SK-N-SH (cell line): Measurements from ENCODE around the gene ERC1. TPM values are rescaled to one million over a fixed set of nuclear protein-coding genes. Genes with fewer than 3 reads are reported as not detected.

Source experiments
- CTCF ChIA-PET: fragments of 300-600, 350-600 bp; formaldehyde crosslinking; extraction: SDS; loops from one replicate; lab custom pipeline; 2021; lab: Yijun Ruan, JAX
- POLR2A ChIA-PET: fragments of 350-600 bp; sonication (Branson Sonifier 250); formaldehyde crosslinking; extraction: SDS; loops from one replicate; lab custom pipeline; 2020; ENCODE audit warnings: antibody characterized with exemption, inconsistent platforms; lab: Yijun Ruan, JAX
- DNase-seq: peaks from one replicate; pipeline ENCODE4 v3.0.0; 2012
- H2AFZ ChIP-seq: fragments of 200-600 bp; sonication (generic); 2 replicates; pipeline ENCODE4 v1.8.1; 2016; ENCODE audit warnings: antibody characterized with exemption, mild to moderate bottlenecking, low read depth
- H3F3A ChIP-seq: fragments of 200-600 bp; sonication (generic); replicated peaks from 2 replicates; pipeline ENCODE3; 2016; ENCODE audit warnings: antibody characterized with exemption, mild to moderate bottlenecking; ENCODE audit not compliant: insufficient read depth
- H3K27ac ChIP-seq, 2 experiments: fragments of 200-500 bp in 1 of 2; fragments of 200-600 bp in 1 of 2; sonication (Bioruptor generic) in 1 of 2; sonication (generic), shearing (Covaris generic) in 1 of 2; 2 replicates each; pipeline versions ENCODE4 v1.5.1 to v1.6.1; 2014 to 2016; ENCODE audit warnings: low read depth in 2 of 2, inconsistent platforms in 1 of 2, low read length in 1 of 2, mild to moderate bottlenecking in 1 of 2, mixed read lengths in 1 of 2
- H3K27me3 ChIP-seq: fragments of 200-600 bp; sonication (generic), shearing (Covaris generic); 2 replicates; pipeline ENCODE4 v1.6.1; 2016; ENCODE audit warnings: mixed run types; ENCODE audit not compliant: insufficient read depth
- H3K36me3 ChIP-seq, 2 experiments: fragments of 200-500 bp in 1 of 2; fragments of 200-600 bp in 1 of 2; sonication (Bioruptor generic) in 1 of 2; sonication (generic) in 1 of 2; replicated peaks in 1 of 2; 2 replicates each; pipeline versions ENCODE3 to v1.5.1; 2014 to 2016; ENCODE audit warnings: low read length in 1 of 2, mild to moderate bottlenecking in 1 of 2; ENCODE audit not compliant: insufficient read depth in 2 of 2, control insufficient read depth in 1 of 2
- H3K4me1 ChIP-seq, 2 experiments: fragments of 200-500 bp in 1 of 2; fragments of 200-600 bp in 1 of 2; sonication (Bioruptor generic) in 1 of 2; sonication (generic), shearing (Covaris generic) in 1 of 2; 2 replicates each; pipeline versions ENCODE4 v1.5.1 to v1.6.1; 2014 to 2016; ENCODE audit warnings: low read depth in 1 of 2, low read length in 1 of 2, mixed run types in 1 of 2; ENCODE audit not compliant: insufficient read depth in 2 of 2, control insufficient read depth in 1 of 2
- H3K4me2 ChIP-seq: fragments of 200-600 bp; sonication (generic), shearing (Covaris generic); 2 replicates; pipeline ENCODE4 v1.6.1; 2017; ENCODE audit warnings: mixed run types
- H3K4me3 ChIP-seq, 2 experiments: fragments of 200-500 bp in 1 of 2; fragments of 200-600 bp in 1 of 2; sonication (Bioruptor generic) in 1 of 2; sonication (generic), shearing (Covaris generic) in 1 of 2; 2 replicates each; pipeline versions ENCODE4 v1.5.1 to v1.8.1; 2014 to 2016; ENCODE audit warnings: low read depth in 2 of 2, inconsistent platforms in 1 of 2, low read length in 1 of 2, mild to moderate bottlenecking in 1 of 2, mixed read lengths in 1 of 2, moderate library complexity in 1 of 2
- H3K79me2 ChIP-seq: fragments of 200-600 bp; sonication (generic); 2 replicates; pipeline ENCODE4 v1.8.1; 2017; ENCODE audit warnings: mild to moderate bottlenecking; ENCODE audit not compliant: insufficient read depth
- H3K9ac ChIP-seq: fragments of 200-600 bp; sonication (generic); 2 replicates; pipeline ENCODE4 v1.6.1; 2017; ENCODE audit warnings: mixed run types
- H3K9me2 ChIP-seq: fragments of 200-600 bp; sonication (generic); 2 replicates; pipeline ENCODE4 v1.6.1; 2017; ENCODE audit warnings: mixed run types
- H3K9me3 ChIP-seq: fragments of 200-600 bp; sonication (generic); 2 replicates; pipeline ENCODE4 v1.6.1; 2017; ENCODE audit warnings: mixed run types, mild to moderate bottlenecking, moderate library complexity
- H4K20me1 ChIP-seq: fragments of 200-600 bp; sonication (generic); 2 replicates; pipeline ENCODE4 v1.6.1; 2017; ENCODE audit warnings: mild to moderate bottlenecking, mixed run types; ENCODE audit not compliant: insufficient read depth
- CHD2 ChIP-seq: fragments of 150-350 bp; IDR thresholded peaks from 2 replicates; pipeline ENCODE4 v1.6.1; 2018; ENCODE audit warnings: low read length; ENCODE audit not compliant: partially characterized antibody
- EP300 ChIP-seq, 2 experiments: IDR thresholded peaks; 2 replicates each; pipeline versions ENCODE4 v1.4.0 to v1.6.1; 2012; ENCODE audit warnings: borderline replicate concordance in 1 of 2, low read depth in 1 of 2, low read length in 1 of 2
- FOSL2 ChIP-seq: IDR thresholded peaks from 2 replicates; pipeline ENCODE4 v1.4.0; 2012; ENCODE audit warnings: low read depth, mild to moderate bottlenecking, moderate library complexity, borderline replicate concordance
- GATA2 ChIP-seq: sonication (generic); formaldehyde crosslinking; IDR thresholded peaks from 2 replicates; pipeline ENCODE4 v1.5.0; 2020; ENCODE audit warnings: mild to moderate bottlenecking, missing genetic modification reagents
- MEF2A ChIP-seq: IDR thresholded peaks from 2 replicates; pipeline ENCODE4 v1.4.0; 2012; ENCODE audit warnings: low read depth, borderline replicate concordance
- MXI1 ChIP-seq: IDR thresholded peaks from 2 replicates; pipeline ENCODE4 v1.6.1; 2012; ENCODE audit warnings: mild to moderate bottlenecking, low read depth, low read length, improper control_type of control experiment
- NFIC ChIP-seq: IDR thresholded peaks from 2 replicates; pipeline ENCODE4 v1.4.0; 2012; ENCODE audit warnings: borderline replicate concordance
- PBX3 ChIP-seq: IDR thresholded peaks from 2 replicates; pipeline ENCODE4; 2012
- POLR2AphosphoS5 ChIP-seq: IDR thresholded peaks from 2 replicates; pipeline ENCODE4 v1.6.1; 2012; ENCODE audit warnings: low read depth, low read length
- RCOR1 ChIP-seq: fragments of 150-350 bp; IDR thresholded peaks from 2 replicates; pipeline ENCODE4 v1.6.1; 2017; ENCODE audit warnings: antibody characterized with exemption, low read length
- RFX5 ChIP-seq: IDR thresholded peaks from 2 replicates; pipeline ENCODE4 v1.6.1; 2012; ENCODE audit warnings: mild to moderate bottlenecking, improper control_type of control experiment, low read length
- TAF1 ChIP-seq: IDR thresholded peaks from 2 replicates; pipeline ENCODE4 v1.6.1; 2012; ENCODE audit warnings: low read depth, mild to moderate bottlenecking, low read length, moderate library complexity, borderline replicate concordance
- TCF12 ChIP-seq: IDR thresholded peaks from 2 replicates; pipeline ENCODE4 v1.4.0; 2012
- USF1 ChIP-seq: IDR thresholded peaks from 2 replicates; pipeline ENCODE4 v1.4.0; 2012; ENCODE audit warnings: low read depth, borderline replicate concordance
- WGBS: methylation state at CpG from one replicate; pipeline ENCODE4 v1.1.6; 2017; ENCODE audit warnings: low lambda C conversion rate; 5-methylcytosine and 5-hydroxymethylcytosine counted together
- polyA plus RNA-seq, 3 experiments: library from polyadenylated mRNA; depleted of rRNA; stranded (reverse); fragments of >200 nt; gene quantifications; 2 replicates each; pipeline ENCODE4 v1.2.3, GENCODE V29; 2012
- TF ChIP-seq, protein P1 (sequence below): IDR thresholded peaks from 2 replicates; pipeline ENCODE4 v1.4.0; 2012; ENCODE audit warnings: low read depth

Gene ERC1
- polyA plus RNA-seq, 1 of the 3 experiments (the other 2 are of a cell fraction), result 7.5 TPM

DNA sequence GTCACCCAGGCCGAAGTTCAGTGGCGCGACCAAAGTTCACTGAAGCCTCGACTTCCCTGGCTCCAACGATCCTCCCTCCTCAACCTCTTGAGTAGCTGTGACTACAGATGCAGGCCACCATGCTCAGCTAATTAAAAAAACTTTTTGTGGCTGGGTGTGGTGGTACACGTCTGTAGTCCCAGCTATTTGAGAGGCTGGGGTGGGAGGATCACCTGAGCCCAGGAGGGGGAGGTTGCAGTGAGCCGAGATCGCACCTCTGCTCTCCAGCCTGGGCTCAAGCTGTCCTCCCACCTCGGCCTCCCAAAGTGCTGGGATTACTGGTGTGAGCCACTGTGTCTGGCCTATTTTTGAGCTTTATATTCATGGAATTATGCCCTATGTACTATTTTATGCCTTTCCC is 23.4 kb upstream of the ERC1 start:
- H3K36me3 ChIP-seq, result no peaks in the 10 kb centered on the region
- H3K4me2 ChIP-seq, result no peak overlapping the region
- POLR2A ChIA-PET, result no interaction called here
- WGBS, result 87% methylated on average over 9 of the region's 9 CpGs
- H3K4me1 ChIP-seq, result no peaks in the 10 kb centered on the region
- H3F3A ChIP-seq, result peaks cover 3% of the 10 kb centered on the region
- CTCF ChIA-PET, result interaction anchor here (0.9 to 2.1 kb wide), 5 partner anchors 16 to 398 kb away, joined by 3 to 7 read pairs (median 6); partner anchors contain the start of gene RAD52
- no peaks in the 10 kb centered on the region for H4K20me1 ChIP-seq
- no peak overlapping the region for H2AFZ ChIP-seq
- no peak overlapping the region for H3K9ac ChIP-seq
- H3K9me2 ChIP-seq, result no peaks in the 10 kb centered on the region
- no peaks in the 10 kb centered on the region for H3K9me3 ChIP-seq
- H3K4me3 ChIP-seq, result no peak overlapping the region
- no peaks in the 10 kb centered on the region for H3K79me2 ChIP-seq
- no peak for DNase-seq
- TF ChIP-seq TAF1 (no peak), CHD2 (no peak), GATA2 (CRISPR knock-in tag) (no peak), POLR2AphosphoS5 (no peak), PBX3 (no peak), EP300 (IDR thresholded peaks at IDR 0.05; ENCODE audit: borderline replicate concordance in 1 of 2, low read depth in 1 of 2, low read length in 1 of 2) (no peak), NFIC (no peak)
- no peak overlapping the region for H3K27ac ChIP-seq
- H3K27me3 ChIP-seq, result no peaks in the 10 kb centered on the region

GRCh38 chr12:968545-968944 is 22.5 kb upstream of the ERC1 start:
- H3K27me3 ChIP-seq, result no peaks in the 10 kb centered on the region
- TF ChIP-seq FOSL2 (no peak), RCOR1 (no peak), MEF2A (no peak), USF1 (no peak), MXI1 (no peak), TCF12 (no peak), TAF1 (no peak), RFX5 (no peak)
- TF ChIP-seq, protein P1, sequence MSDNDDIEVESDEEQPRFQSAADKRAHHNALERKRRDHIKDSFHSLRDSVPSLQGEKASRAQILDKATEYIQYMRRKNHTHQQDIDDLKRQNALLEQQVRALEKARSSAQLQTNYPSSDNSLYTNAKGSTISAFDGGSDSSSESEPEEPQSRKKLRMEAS, result no peak
- no peaks in the 10 kb centered on the region for H3K36me3 ChIP-seq
- H3K9ac ChIP-seq, result no peak overlapping the region
- H3K4me1 ChIP-seq, result no peaks in the 10 kb centered on the region
- H3K27ac ChIP-seq, result no peak overlapping the region
- POLR2A ChIA-PET, result no interaction called here
- H3F3A ChIP-seq, result peaks cover 3% of the 10 kb centered on the region
- CTCF ChIA-PET, result interaction anchor here (0.7 to 2.1 kb wide), 5 partner anchors 17 to 209 kb away, joined by 3 to 7 read pairs (median 4); partner anchors contain the start of gene RAD52
- no peaks in the 10 kb centered on the region for H3K9me3 ChIP-seq
- no peak overlapping the region for H3K4me2 ChIP-seq
- no peak overlapping the region for H3K4me3 ChIP-seq
- H3K79me2 ChIP-seq, result no peaks in the 10 kb centered on the region
- H3K9me2 ChIP-seq, result no peaks in the 10 kb centered on the region
- WGBS, result 76% methylated on average over 4 of the region's 4 CpGs
- no peak for DNase-seq
- no peak overlapping the region for H2AFZ ChIP-seq
- H4K20me1 ChIP-seq, result no peaks in the 10 kb centered on the region
